Measurements from ENCODE around the gene MLH1.
"Not testable (repeated sequence)": the region's sequence is repeated elsewhere in the genome, so short reads cannot be mapped to it uniquely, and the experiment has no call there.

The MLH1 gene

DNA sequence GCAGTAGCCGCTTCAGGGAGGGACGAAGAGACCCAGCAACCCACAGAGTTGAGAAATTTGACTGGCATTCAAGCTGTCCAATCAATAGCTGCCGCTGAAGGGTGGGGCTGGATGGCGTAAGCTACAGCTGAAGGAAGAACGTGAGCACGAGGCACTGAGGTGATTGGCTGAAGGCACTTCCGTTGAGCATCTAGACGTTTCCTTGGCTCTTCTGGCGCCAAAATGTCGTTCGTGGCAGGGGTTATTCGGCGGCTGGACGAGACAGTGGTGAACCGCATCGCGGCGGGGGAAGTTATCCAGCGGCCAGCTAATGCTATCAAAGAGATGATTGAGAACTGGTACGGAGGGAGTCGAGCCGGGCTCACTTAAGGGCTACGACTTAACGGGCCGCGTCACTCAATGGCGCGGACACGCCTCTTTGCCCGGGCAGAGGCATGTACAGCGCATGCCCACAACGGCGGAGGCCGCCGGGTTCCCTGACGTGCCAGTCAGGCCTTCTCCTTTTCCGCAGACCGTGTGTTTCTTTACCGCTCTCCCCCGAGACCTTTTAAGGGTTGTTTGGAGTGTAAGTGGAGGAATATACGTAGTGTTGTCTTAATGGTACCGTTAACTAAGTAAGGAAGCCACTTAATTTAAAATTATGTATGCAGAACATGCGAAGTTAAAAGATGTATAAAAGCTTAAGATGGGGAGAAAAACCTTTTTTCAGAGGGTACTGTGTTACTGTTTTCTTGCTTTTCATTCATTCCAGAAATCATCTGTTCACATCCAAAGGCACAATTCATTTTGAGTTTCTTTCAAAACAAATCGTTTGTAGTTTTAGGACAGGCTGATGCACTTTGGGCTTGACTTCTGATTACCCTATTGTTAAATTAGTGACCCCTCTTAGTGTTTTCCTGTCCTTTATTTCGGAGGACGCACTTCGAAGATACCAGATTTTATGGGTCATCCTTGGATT is at the start of gene MLH1:
MLH1 (plus strand) TSS at position 193 of the 958 bp plus-strand sequence; CDS start at position 223, 30 bp downstream.
- no peaks in the 10 kb centered on the region for H3K27me3 ChIP-seq (ENCODE audit: control insufficient read depth in 1 of 2, insufficient read depth in 2 of 2, low read length in 2 of 2)
- peak within 1 kb of the TSS; percentile 99 for H3K27ac ChIP-seq (ENCODE audit: low read depth, low read length)
- H3K9me3 ChIP-seq (ENCODE audit: control insufficient read depth in 1 of 2, low read length in 2 of 2): no peaks in the 10 kb centered on the region
- H3K4me1 ChIP-seq (ENCODE audit: control insufficient read depth in 1 of 2, insufficient read depth in 2 of 2, low read length in 2 of 2): peaks cover 37 to 39% of the 10 kb centered on the region in 2 donors
- H3K9ac ChIP-seq (ENCODE audit: low read depth in 1 of 2, low read length in 2 of 2): peak within 1 kb of the TSS; percentile 96 to 98
- H3K36me3 ChIP-seq (ENCODE audit: control insufficient read depth in 1 of 2, insufficient read depth in 2 of 2, low read length in 2 of 2): peaks cover 8 to 23% of the 10 kb centered on the region in 2 donors
- H3K4me3 ChIP-seq (ENCODE audit: low read depth in 1 of 2, low read length in 2 of 2): peak within 1 kb of the TSS; percentile 81 to 86

DNA sequence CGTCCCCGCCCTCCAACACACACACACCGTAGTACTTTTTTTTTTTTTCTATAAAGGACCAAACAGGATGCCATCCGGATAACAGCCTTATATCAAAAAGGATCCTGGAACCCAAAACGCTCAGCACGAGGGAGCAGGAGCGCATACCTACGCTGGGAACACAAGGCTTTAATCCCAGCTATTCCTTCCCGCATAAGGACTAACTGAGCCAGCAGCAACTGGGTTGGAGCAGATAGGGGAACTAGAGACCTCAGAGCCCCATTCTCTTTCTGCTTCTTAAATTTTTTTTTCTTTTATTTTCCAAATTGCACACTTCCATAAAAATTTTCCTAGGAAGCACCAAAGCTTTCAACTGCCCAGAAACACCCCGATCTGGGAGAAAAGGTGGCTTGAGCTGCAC is 49.7 kb upstream of the MLH1 start:
- no peak overlapping the region for H3K27ac ChIP-seq (ENCODE audit: low read depth, low read length)
- peak overlapping the region; percentile 79 to 84 for H3K4me3 ChIP-seq (ENCODE audit: low read depth in 1 of 2, low read length in 2 of 2)
- peaks cover 0 to 3% of the 10 kb centered on the region in 2 donors for H3K27me3 ChIP-seq (ENCODE audit: control insufficient read depth in 1 of 2, insufficient read depth in 2 of 2, low read length in 2 of 2)
- H3K4me1 ChIP-seq (ENCODE audit: control insufficient read depth in 1 of 2, insufficient read depth in 2 of 2, low read length in 2 of 2): peaks cover 0 to 13% of the 10 kb centered on the region in 2 donors
- no peaks in the 10 kb centered on the region for H3K9me3 ChIP-seq (ENCODE audit: control insufficient read depth in 1 of 2, low read length in 2 of 2)
- H3K36me3 ChIP-seq (ENCODE audit: control insufficient read depth in 1 of 2, insufficient read depth in 2 of 2, low read length in 2 of 2): no peaks in the 10 kb centered on the region
- H3K9ac ChIP-seq (ENCODE audit: low read depth in 1 of 2, low read length in 2 of 2): peak overlapping the region; percentile 52 to 70

DNA sequence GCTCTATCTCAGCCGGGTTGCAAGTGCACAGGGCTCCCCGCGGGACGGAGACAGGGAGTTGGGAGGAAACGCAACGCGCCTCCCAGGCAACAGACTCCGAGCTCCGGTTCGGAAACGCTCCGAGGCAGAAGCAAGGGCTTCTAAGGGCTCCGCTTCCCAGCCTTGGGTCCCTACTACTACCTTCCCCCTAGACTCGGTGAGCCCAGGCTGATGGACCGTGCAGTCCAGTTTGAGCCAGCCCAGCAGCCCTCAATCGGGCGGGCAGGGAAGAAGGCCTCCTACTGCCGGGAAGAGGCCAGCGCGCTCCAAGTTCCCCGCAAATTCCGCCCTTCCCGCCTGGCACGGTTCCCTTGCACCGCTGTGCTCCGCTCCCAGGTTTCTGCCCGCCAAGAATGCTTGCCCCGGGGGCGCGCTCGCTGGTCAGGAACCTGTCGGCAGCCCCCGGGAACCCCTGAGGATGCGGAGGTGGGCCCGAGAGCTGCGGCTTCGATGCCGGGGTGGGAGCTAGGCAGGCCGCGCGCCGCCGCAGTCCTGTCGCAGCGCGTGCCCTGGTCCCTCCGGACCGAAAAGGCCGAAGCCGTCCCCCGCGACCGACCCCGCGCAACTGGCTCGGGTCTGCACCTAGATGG is 49.2 kb upstream of the MLH1 start:
- H3K9ac ChIP-seq (ENCODE audit: low read depth in 1 of 2, low read length in 2 of 2): peak overlapping the region; percentile 52 to 70
- no peaks in the 10 kb centered on the region for H3K36me3 ChIP-seq (ENCODE audit: control insufficient read depth in 1 of 2, insufficient read depth in 2 of 2, low read length in 2 of 2)
- no peaks in the 10 kb centered on the region for H3K9me3 ChIP-seq (ENCODE audit: control insufficient read depth in 1 of 2, low read length in 2 of 2)
- peaks cover 0 to 3% of the 10 kb centered on the region in 2 donors for H3K27me3 ChIP-seq (ENCODE audit: control insufficient read depth in 1 of 2, insufficient read depth in 2 of 2, low read length in 2 of 2)
- peak overlapping the region; percentile 79 to 84 for H3K4me3 ChIP-seq (ENCODE audit: low read depth in 1 of 2, low read length in 2 of 2)
- H3K27ac ChIP-seq (ENCODE audit: low read depth, low read length): no peak overlapping the region
- H3K4me1 ChIP-seq (ENCODE audit: control insufficient read depth in 1 of 2, insufficient read depth in 2 of 2, low read length in 2 of 2): peaks cover 0 to 13% of the 10 kb centered on the region in 2 donors

DNA sequence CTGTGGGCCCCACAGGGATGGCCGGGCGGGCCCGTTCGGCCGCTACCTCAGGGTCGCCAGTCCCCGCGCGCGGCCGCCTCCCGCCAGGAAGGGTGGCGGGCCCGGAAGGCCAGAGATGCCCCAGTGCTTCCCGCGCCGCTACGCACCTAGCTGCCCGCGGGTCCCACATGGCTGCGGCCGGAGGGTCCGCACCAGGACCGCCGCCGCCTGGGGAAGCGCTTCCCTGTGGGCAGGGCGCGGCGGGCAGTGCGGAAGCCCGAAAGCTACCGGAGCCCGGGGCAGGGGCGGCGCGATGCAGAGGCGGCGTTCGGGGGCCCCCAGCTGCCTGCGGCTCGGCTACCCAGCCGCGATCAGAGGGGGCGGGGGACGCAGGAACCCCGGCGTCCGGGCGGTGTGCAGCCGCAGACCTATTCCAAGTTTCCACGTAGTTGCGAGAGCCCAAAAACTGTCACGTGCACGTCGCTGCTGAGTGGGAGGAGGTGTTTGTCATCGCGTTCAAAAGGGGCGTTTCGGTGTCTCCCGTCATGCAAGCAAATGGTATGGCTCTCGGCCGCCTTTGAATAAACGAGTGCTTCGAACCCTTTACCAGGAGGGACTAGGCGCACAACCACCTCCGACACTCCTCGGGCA is 48.6 kb upstream of the MLH1 start, which contains the start of gene TRANK1:
TRANK1 (minus strand) TSS at position 414 of the 630 bp plus-strand sequence; CDS start at position 169, 245 bp downstream.
- H3K27ac ChIP-seq (ENCODE audit: low read depth, low read length): no peak within 1 kb of the TSS
- peak within 1 kb of the TSS; percentile 52 to 70 for H3K9ac ChIP-seq (ENCODE audit: low read depth in 1 of 2, low read length in 2 of 2)
- H3K27me3 ChIP-seq (ENCODE audit: control insufficient read depth in 1 of 2, insufficient read depth in 2 of 2, low read length in 2 of 2): peaks cover 0 to 3% of the 10 kb centered on the region in 2 donors
- H3K36me3 ChIP-seq (ENCODE audit: control insufficient read depth in 1 of 2, insufficient read depth in 2 of 2, low read length in 2 of 2): no peaks in the 10 kb centered on the region
- H3K9me3 ChIP-seq (ENCODE audit: control insufficient read depth in 1 of 2, low read length in 2 of 2): no peaks in the 10 kb centered on the region
- H3K4me1 ChIP-seq (ENCODE audit: control insufficient read depth in 1 of 2, insufficient read depth in 2 of 2, low read length in 2 of 2): peaks cover 0 to 13% of the 10 kb centered on the region in 2 donors
- H3K4me3 ChIP-seq (ENCODE audit: low read depth in 1 of 2, low read length in 2 of 2): peak within 1 kb of the TSS; percentile 79 to 84

DNA sequence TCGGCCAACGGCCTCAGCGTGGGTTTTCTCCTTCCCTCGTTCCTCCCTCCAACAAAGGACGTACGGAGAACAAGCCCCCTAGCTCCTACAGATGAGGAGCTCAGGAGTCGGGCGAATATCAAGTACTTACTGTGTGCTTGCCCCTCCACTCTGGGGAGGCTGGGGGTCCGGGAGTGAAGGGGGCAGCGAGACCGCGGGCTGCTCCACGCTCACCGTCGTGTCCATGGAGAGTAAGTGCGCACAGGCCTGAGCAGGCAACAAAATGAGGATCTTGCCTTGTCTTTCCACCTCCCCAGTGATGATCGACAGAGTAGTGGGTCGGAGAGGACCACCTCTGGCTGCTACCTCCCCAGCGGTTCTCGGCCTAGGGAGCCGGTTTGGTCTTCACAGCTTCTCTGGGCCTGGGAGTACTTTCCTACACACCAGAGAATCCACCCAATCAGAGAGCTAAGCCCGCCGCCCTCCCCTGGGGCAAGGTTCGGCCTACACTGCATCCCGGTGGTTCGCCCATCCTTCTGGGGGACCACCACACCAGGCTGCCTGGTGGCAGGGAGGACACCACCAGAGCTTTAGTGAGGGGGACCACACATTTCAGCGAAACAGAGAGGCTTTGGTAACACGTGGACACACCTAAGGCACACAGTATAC is 47.9 kb upstream of the MLH1 start:
- Histone ChIP-seq H3K4me3 (ENCODE audit: low read depth in 1 of 2, low read length in 2 of 2) (peak overlapping the region; percentile 79 to 84), H3K36me3 (ENCODE audit: control insufficient read depth in 1 of 2, insufficient read depth in 2 of 2, low read length in 2 of 2) (no peaks in the 10 kb centered on the region), H3K9me3 (ENCODE audit: control insufficient read depth in 1 of 2, low read length in 2 of 2) (no peaks in the 10 kb centered on the region), H3K27ac (ENCODE audit: low read depth, low read length) (no peak overlapping the region), H3K9ac (ENCODE audit: low read depth in 1 of 2, low read length in 2 of 2) (peak overlapping the region; percentile 52 to 70), H3K27me3 (ENCODE audit: control insufficient read depth in 1 of 2, insufficient read depth in 2 of 2, low read length in 2 of 2) (peaks cover 0 to 3% of the 10 kb centered on the region in 2 donors), H3K4me1 (ENCODE audit: control insufficient read depth in 1 of 2, insufficient read depth in 2 of 2, low read length in 2 of 2) (peaks cover 0 to 13% of the 10 kb centered on the region in 2 donors)

DNA sequence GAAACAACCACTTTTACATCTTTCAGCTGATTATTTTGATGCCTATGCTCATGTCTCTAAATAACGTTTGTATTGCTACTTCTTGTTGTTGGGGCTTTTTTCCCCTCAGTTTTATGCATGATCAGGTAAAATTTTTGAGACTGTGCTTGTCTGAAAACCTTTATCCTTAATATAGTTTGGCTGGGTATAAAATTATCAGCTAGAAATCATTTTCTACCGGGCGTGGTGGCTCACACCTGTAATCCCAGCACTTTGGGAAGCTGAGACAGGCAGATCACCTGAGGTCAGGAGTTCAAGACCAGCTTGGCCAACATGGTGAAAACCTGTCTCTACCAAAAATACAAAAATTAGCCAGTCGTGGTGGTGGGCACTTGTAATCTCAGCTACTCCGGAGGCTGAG is 45.5 kb upstream of the MLH1 start:
- not testable (repeated sequence) for H3K36me3 ChIP-seq (ENCODE audit: control insufficient read depth in 1 of 2, insufficient read depth in 2 of 2, low read length in 2 of 2); H3K9ac ChIP-seq (ENCODE audit: low read depth in 1 of 2, low read length in 2 of 2); H3K27ac ChIP-seq (ENCODE audit: low read depth, low read length); H3K27me3 ChIP-seq (ENCODE audit: control insufficient read depth in 1 of 2, insufficient read depth in 2 of 2, low read length in 2 of 2); H3K4me3 ChIP-seq (ENCODE audit: low read depth in 1 of 2, low read length in 2 of 2); H3K9me3 ChIP-seq (ENCODE audit: control insufficient read depth in 1 of 2, low read length in 2 of 2)
- H3K4me1 ChIP-seq (ENCODE audit: control insufficient read depth in 1 of 2, insufficient read depth in 2 of 2, low read length in 2 of 2): peaks cover 0 to 13% of the 10 kb centered on the region in 2 donors

DNA sequence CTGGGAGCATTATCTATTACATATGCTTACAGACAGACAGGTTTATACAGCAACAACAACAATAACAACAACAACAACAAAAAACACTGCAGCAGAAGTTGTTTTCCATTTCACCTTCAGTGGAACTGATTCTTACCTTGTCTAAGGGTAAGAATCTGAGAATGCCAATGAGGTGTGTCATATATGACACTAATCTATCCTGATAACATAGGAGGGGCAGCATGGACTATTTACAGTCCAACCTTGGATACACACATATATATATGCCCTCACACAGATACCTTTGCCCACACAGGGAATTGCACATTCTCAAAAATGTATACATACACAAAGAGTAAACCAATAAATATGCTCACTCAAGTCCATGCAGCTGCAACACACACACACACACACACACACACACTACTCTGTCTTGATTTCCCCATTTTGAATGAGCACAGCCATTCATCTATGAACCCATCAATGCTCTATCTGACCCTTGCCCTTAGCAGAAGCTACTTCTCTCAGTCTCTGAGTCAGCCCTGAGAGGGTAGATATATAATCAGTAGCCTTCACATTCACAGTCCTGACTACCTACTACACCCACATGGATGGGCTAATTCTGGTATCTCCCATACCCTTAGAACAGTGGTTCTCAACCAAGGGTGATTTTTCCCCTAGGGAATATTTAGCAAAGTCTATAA is 38.7 kb upstream of the MLH1 start:
- H3K27ac ChIP-seq (ENCODE audit: low read depth, low read length): no peak overlapping the region
- no peaks in the 10 kb centered on the region for H3K36me3 ChIP-seq (ENCODE audit: control insufficient read depth in 1 of 2, insufficient read depth in 2 of 2, low read length in 2 of 2)
- H3K4me1 ChIP-seq (ENCODE audit: control insufficient read depth in 1 of 2, insufficient read depth in 2 of 2, low read length in 2 of 2): peaks cover 5 to 13% of the 10 kb centered on the region in 2 donors
- no peaks in the 10 kb centered on the region for H3K9me3 ChIP-seq (ENCODE audit: control insufficient read depth in 1 of 2, low read length in 2 of 2)
- H3K4me3 ChIP-seq (ENCODE audit: low read depth in 1 of 2, low read length in 2 of 2): no peak overlapping the region
- H3K27me3 ChIP-seq (ENCODE audit: control insufficient read depth in 1 of 2, insufficient read depth in 2 of 2, low read length in 2 of 2): no peaks in the 10 kb centered on the region
- H3K9ac ChIP-seq (ENCODE audit: low read depth in 1 of 2, low read length in 2 of 2): no peak overlapping the region

DNA sequence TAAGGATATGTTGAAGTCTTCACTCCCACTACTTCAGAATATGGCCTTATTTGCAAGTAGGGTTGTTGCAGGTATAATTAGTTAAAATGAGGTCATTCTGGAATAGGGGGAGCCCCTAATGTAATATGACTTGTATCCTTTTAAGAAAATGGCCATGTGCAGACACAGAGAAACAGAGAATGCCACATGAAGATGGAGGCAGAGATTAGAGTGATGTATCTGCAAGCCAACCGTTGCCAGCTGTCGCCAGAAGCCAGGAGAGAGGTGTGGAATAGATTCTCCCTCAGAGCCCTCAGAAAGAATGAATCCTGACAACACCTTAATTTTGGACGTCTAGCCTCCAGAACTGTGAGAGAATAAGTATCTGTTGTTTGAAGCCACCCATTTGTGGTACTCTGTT is 37.2 kb upstream of the MLH1 start:
- no peak overlapping the region for H3K4me3 ChIP-seq (ENCODE audit: low read depth in 1 of 2, low read length in 2 of 2)
- peaks cover 5 to 13% of the 10 kb centered on the region in 2 donors for H3K4me1 ChIP-seq (ENCODE audit: control insufficient read depth in 1 of 2, insufficient read depth in 2 of 2, low read length in 2 of 2)
- no peak overlapping the region for H3K27ac ChIP-seq (ENCODE audit: low read depth, low read length)
- H3K9me3 ChIP-seq (ENCODE audit: control insufficient read depth in 1 of 2, low read length in 2 of 2): no peaks in the 10 kb centered on the region
- no peak overlapping the region for H3K9ac ChIP-seq (ENCODE audit: low read depth in 1 of 2, low read length in 2 of 2)
- H3K27me3 ChIP-seq (ENCODE audit: control insufficient read depth in 1 of 2, insufficient read depth in 2 of 2, low read length in 2 of 2): no peaks in the 10 kb centered on the region
- H3K36me3 ChIP-seq (ENCODE audit: control insufficient read depth in 1 of 2, insufficient read depth in 2 of 2, low read length in 2 of 2): no peaks in the 10 kb centered on the region

DNA sequence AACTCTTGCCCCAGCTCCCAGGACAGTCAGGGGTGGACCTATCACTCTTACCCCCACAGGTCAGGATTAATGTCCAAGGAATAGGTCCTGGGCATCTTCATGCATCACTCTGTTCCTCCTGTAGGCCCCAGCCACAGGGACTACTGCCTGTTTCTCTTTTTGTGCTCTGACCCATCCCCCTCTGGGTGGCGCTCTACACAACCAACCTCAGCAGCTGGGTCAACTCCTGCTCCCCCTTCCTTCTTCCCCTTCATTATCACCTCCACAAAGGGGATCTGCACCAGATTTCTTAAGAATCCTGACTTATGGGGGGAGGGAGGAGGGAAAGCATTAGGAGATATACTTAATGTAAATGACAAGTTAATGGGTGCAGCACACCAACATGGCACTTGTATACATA is 36.3 kb upstream of the MLH1 start:
- peaks cover 5 to 13% of the 10 kb centered on the region in 2 donors for H3K4me1 ChIP-seq (ENCODE audit: control insufficient read depth in 1 of 2, insufficient read depth in 2 of 2, low read length in 2 of 2)
- H3K9ac ChIP-seq (ENCODE audit: low read depth in 1 of 2, low read length in 2 of 2): no peak overlapping the region
- H3K36me3 ChIP-seq (ENCODE audit: control insufficient read depth in 1 of 2, insufficient read depth in 2 of 2, low read length in 2 of 2): no peaks in the 10 kb centered on the region
- no peaks in the 10 kb centered on the region for H3K27me3 ChIP-seq (ENCODE audit: control insufficient read depth in 1 of 2, insufficient read depth in 2 of 2, low read length in 2 of 2)
- no peak overlapping the region for H3K27ac ChIP-seq (ENCODE audit: low read depth, low read length)
- no peak overlapping the region for H3K4me3 ChIP-seq (ENCODE audit: low read depth in 1 of 2, low read length in 2 of 2)
- no peaks in the 10 kb centered on the region for H3K9me3 ChIP-seq (ENCODE audit: control insufficient read depth in 1 of 2, low read length in 2 of 2)
